Measurements from ENCODE around the gene SPEF2. TPM values are rescaled to one million over a fixed set of nuclear protein-coding genes. Genes with fewer than 3 reads are reported as not detected.

The SPEF2 gene
- polyA plus RNA-seq, 1 donor (not counting 4 experiments of a cell fraction or from before 2014, with no cell fraction given) = 1.6 TPM

DNA sequence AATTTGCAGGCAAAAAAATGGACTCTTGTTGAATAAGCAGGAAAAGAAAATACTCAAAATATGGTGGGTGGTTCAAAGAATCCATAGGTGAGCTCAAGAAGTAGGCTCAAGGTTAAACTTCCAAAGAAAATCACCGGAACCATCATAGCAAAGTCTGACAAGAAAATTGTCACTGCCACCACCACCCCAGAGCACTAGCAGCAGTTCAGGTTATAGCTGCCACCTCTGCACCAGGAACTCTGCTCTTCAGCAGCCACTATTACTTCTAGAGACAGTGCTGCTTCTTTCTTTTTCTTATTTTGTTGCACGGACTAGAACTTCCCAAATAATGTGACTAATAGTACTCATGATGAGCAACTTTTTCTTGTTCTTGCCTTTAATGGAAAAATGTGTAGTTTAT lies 70.3 kb downstream of the SPEF2 start:
- H3K79me2 ChIP-seq (ENCODE audit: control insufficient read depth, insufficient read depth, low read length) = no peaks in the 10 kb centered on the region
- dilution Hi-C loops (cut with MboI; ENCODE audit: extremely low pct_ligation_motif_present, low sequenced_read_pairs) = no loop called here
- no peaks in the 10 kb centered on the region for H3K9me1 ChIP-seq (ENCODE audit: control insufficient read depth, extremely low read depth, insufficient read depth, low read length)
- no peaks in the 10 kb centered on the region for H3K27me3 ChIP-seq (ENCODE audit: control insufficient read depth, extremely low read depth, insufficient read depth, low read length)
- no peaks in the 10 kb centered on the region for H3K4me1 ChIP-seq (ENCODE audit: control insufficient read depth, extremely low read depth, insufficient read depth, low read length)
- H3K36me3 ChIP-seq (ENCODE audit: control insufficient read depth in 2 of 2, extremely low read depth in 1 of 2, insufficient read depth in 2 of 2, low read length in 2 of 2) = no peaks in the 10 kb centered on the region
- H3K4me2 ChIP-seq (ENCODE audit: control insufficient read depth, extremely low read depth, insufficient read depth, low read depth, low read length) = no peak overlapping the region
- DNase-seq (ENCODE audit: low read depth, low spot score) (no peak), FAIRE-seq (no peak)
- no peak overlapping the region for H3K4me3 ChIP-seq (ENCODE audit: control insufficient read depth in 2 of 3, extremely low read depth in 1 of 3, insufficient read depth in 2 of 3, low read depth in 1 of 3, low read length in 3 of 3)
- H4K20me1 ChIP-seq (ENCODE audit: control insufficient read depth, extremely low read depth, insufficient read depth, low read length) = no peaks in the 10 kb centered on the region
- H3K9ac ChIP-seq (ENCODE audit: control insufficient read depth, extremely low read depth, insufficient read depth, low read length) = no peak overlapping the region
- no peak overlapping the region for H3K27ac ChIP-seq (ENCODE audit: control insufficient read depth, insufficient read depth, low read length)
- H2AFZ ChIP-seq (ENCODE audit: control insufficient read depth, low read length) = no peak overlapping the region
- no peaks in the 10 kb centered on the region for H3K9me3 ChIP-seq (ENCODE audit: control insufficient read depth, low read depth, low read length)
- TF ChIP-seq, protein P1, sequence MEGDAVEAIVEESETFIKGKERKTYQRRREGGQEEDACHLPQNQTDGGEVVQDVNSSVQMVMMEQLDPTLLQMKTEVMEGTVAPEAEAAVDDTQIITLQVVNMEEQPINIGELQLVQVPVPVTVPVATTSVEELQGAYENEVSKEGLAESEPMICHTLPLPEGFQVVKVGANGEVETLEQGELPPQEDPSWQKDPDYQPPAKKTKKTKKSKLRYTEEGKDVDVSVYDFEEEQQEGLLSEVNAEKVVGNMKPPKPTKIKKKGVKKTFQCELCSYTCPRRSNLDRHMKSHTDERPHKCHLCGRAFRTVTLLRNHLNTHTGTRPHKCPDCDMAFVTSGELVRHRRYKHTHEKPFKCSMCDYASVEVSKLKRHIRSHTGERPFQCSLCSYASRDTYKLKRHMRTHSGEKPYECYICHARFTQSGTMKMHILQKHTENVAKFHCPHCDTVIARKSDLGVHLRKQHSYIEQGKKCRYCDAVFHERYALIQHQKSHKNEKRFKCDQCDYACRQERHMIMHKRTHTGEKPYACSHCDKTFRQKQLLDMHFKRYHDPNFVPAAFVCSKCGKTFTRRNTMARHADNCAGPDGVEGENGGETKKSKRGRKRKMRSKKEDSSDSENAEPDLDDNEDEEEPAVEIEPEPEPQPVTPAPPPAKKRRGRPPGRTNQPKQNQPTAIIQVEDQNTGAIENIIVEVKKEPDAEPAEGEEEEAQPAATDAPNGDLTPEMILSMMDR (optimal IDR thresholded peaks at IDR 0.05 in 1 of 3, IDR thresholded peaks at IDR 0.05 in 1 of 3, conservative IDR thresholded peaks at IDR 0.05 in 1 of 3; ENCODE audit: extremely low read depth in 1 of 3, insufficient read depth in 2 of 3, low read length in 3 of 3) = no peak
- TF ChIP-seq EZH2 (IDR thresholded peaks at IDR 0.05; ENCODE audit: low read length) = no peak

DNA sequence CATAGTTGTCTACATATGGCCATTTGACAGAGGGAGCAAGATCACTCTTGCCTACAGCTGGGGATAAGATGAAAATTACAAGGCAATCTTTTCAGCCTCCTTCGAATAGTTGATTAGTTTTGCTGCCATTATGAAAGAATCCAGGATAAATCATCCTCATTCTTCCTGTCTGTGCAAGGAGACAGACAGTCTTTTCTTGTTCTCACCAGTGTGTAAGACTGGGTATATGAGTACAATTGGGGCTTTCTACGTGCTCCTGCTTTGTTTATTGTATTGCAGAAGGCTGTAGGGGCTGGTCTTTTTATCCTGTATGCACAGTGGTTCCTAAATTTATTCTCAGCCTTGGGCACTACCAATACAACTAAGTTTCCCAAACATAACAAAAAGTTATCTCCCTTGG lies 76.8 kb downstream of the SPEF2 start:
- H3K4me3 ChIP-seq (ENCODE audit: control insufficient read depth in 2 of 3, extremely low read depth in 1 of 3, insufficient read depth in 2 of 3, low read depth in 1 of 3, low read length in 3 of 3) = no peak overlapping the region
- TF ChIP-seq, protein P1 (optimal IDR thresholded peaks at IDR 0.05 in 1 of 3, IDR thresholded peaks at IDR 0.05 in 1 of 3, conservative IDR thresholded peaks at IDR 0.05 in 1 of 3; ENCODE audit: extremely low read depth in 1 of 3, insufficient read depth in 2 of 3, low read length in 3 of 3) = no peak
- no peak for TF ChIP-seq EZH2 (IDR thresholded peaks at IDR 0.05; ENCODE audit: low read length)
- H3K27me3 ChIP-seq (ENCODE audit: control insufficient read depth, extremely low read depth, insufficient read depth, low read length) = no peaks in the 10 kb centered on the region
- FAIRE-seq (no peak), DNase-seq (ENCODE audit: low read depth, low spot score) (no peak)
- H3K27ac ChIP-seq (ENCODE audit: control insufficient read depth, insufficient read depth, low read length) = no peak overlapping the region
- no peaks in the 10 kb centered on the region for H3K9me3 ChIP-seq (ENCODE audit: control insufficient read depth, low read depth, low read length)
- no peak overlapping the region for H2AFZ ChIP-seq (ENCODE audit: control insufficient read depth, low read length)
- no peaks in the 10 kb centered on the region for H3K79me2 ChIP-seq (ENCODE audit: control insufficient read depth, insufficient read depth, low read length)
- H3K4me1 ChIP-seq (ENCODE audit: control insufficient read depth, extremely low read depth, insufficient read depth, low read length) = no peaks in the 10 kb centered on the region
- no peak overlapping the region for H3K9ac ChIP-seq (ENCODE audit: control insufficient read depth, extremely low read depth, insufficient read depth, low read length)
- dilution Hi-C loops (cut with MboI; ENCODE audit: extremely low pct_ligation_motif_present, low sequenced_read_pairs) = no loop called here
- H3K9me1 ChIP-seq (ENCODE audit: control insufficient read depth, extremely low read depth, insufficient read depth, low read length) = no peaks in the 10 kb centered on the region
- H3K36me3 ChIP-seq (ENCODE audit: control insufficient read depth in 2 of 2, extremely low read depth in 1 of 2, insufficient read depth in 2 of 2, low read length in 2 of 2) = no peaks in the 10 kb centered on the region
- no peak overlapping the region for H3K4me2 ChIP-seq (ENCODE audit: control insufficient read depth, extremely low read depth, insufficient read depth, low read depth, low read length)
- H4K20me1 ChIP-seq (ENCODE audit: control insufficient read depth, extremely low read depth, insufficient read depth, low read length) = no peaks in the 10 kb centered on the region
